WTC11 (cell line): ENCODE measurements around the gene CEP19.

Experiments
- ETV6 ChIP-seq: sonication (generic); formaldehyde crosslinking; IDR thresholded peaks from 2 replicates; pipeline ENCODE4 v1.8.1; 2022; ENCODE audit warnings: mild to moderate bottlenecking, missing genetic modification reagents
- TF ChIP-seq, protein P1 (sequence below): fragments of 200-600 bp; IDR thresholded peaks from 2 replicates; pipeline ENCODE4 v1.8.0; 2022; ENCODE audit warnings: antibody characterized with exemption
- TF ChIP-seq, protein P2 (sequence below): sonication (generic); formaldehyde crosslinking; IDR thresholded peaks from 2 replicates; pipeline ENCODE4 v1.8.0; 2022; ENCODE audit warnings: mild to moderate bottlenecking, missing genetic modification reagents
- TF ChIP-seq, protein P3 (sequence below): sonication (generic); formaldehyde crosslinking; conservative IDR thresholded peaks from 2 replicates; pipeline ENCODE4 v1.8.1; 2022; ENCODE audit warnings: mild to moderate bottlenecking, missing genetic modification reagents

DNA sequence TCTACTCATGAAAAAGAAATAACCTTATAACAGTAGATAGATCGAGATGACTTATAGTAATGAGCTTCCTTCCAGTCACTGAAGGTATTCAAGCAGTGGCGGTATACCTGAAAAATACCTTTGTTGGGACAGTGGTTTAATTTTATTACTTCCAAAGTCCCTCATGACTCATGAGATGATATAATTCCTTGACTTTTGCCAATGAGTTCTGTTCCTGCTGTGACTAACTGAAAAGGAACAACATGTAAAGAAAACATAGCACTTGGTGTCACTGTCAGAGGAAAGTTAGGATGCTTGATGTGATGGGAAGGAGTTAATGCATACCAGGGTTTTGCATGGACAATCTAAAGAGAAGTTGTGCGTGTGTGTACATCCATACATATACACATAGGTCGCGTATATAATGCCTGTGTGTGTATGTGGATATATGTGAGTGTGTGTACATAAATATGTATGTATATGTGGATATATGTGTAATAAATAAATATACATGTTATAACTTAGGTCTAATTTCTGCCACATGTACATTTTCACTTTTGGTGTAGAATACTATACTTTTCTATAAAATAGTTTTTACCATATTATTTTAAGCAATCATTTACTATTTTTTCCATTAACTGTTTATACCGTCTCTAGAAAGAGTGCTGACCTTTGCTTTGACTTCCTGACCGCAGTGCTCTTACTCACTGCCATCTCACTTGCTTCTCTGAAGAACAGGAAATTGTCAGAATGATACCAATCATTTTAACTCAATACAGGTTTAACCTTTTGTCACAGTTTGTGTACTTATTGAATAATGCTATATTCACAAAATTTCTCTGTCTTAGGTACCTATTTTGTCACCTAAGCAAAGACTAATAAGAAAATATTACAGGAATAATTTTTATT lies 15.0 kb upstream of the CEP19 start:
- TF ChIP-seq ETV6 (CRISPR knock-in tag), result no peak
- TF ChIP-seq, protein P1, sequence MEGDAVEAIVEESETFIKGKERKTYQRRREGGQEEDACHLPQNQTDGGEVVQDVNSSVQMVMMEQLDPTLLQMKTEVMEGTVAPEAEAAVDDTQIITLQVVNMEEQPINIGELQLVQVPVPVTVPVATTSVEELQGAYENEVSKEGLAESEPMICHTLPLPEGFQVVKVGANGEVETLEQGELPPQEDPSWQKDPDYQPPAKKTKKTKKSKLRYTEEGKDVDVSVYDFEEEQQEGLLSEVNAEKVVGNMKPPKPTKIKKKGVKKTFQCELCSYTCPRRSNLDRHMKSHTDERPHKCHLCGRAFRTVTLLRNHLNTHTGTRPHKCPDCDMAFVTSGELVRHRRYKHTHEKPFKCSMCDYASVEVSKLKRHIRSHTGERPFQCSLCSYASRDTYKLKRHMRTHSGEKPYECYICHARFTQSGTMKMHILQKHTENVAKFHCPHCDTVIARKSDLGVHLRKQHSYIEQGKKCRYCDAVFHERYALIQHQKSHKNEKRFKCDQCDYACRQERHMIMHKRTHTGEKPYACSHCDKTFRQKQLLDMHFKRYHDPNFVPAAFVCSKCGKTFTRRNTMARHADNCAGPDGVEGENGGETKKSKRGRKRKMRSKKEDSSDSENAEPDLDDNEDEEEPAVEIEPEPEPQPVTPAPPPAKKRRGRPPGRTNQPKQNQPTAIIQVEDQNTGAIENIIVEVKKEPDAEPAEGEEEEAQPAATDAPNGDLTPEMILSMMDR, result no peak
- TF ChIP-seq, protein P2, sequence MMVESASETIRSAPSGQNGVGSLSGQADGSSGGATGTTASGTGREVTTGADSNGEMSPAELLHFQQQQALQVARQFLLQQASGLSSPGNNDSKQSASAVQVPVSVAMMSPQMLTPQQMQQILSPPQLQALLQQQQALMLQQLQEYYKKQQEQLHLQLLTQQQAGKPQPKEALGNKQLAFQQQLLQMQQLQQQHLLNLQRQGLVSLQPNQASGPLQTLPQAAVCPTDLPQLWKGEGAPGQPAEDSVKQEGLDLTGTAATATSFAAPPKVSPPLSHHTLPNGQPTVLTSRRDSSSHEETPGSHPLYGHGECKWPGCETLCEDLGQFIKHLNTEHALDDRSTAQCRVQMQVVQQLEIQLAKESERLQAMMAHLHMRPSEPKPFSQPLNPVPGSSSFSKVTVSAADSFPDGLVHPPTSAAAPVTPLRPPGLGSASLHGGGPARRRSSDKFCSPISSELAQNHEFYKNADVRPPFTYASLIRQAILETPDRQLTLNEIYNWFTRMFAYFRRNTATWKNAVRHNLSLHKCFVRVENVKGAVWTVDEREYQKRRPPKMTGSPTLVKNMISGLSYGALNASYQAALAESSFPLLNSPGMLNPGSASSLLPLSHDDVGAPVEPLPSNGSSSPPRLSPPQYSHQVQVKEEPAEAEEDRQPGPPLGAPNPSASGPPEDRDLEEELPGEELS (CRISPR knock-in tag), result no peak
- TF ChIP-seq, protein P3, sequence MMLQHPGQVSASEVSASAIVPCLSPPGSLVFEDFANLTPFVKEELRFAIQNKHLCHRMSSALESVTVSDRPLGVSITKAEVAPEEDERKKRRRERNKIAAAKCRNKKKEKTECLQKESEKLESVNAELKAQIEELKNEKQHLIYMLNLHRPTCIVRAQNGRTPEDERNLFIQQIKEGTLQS (CRISPR knock-in tag), result no peak
